NOMO-1 (cell line): ENCODE data around the gene F7.
A peak's percentile ranks its signal among the peaks of the same experiment; 100 is the strongest.

Experiments
- DNase-seq, 2 experiments: peaks; one replicate each; lab custom pipeline; 2025; ENCODE audit not compliant: unreplicated experiment in 2 of 2; lab: John Stamatoyannopoulos, UW

Gene F7

DNA sequence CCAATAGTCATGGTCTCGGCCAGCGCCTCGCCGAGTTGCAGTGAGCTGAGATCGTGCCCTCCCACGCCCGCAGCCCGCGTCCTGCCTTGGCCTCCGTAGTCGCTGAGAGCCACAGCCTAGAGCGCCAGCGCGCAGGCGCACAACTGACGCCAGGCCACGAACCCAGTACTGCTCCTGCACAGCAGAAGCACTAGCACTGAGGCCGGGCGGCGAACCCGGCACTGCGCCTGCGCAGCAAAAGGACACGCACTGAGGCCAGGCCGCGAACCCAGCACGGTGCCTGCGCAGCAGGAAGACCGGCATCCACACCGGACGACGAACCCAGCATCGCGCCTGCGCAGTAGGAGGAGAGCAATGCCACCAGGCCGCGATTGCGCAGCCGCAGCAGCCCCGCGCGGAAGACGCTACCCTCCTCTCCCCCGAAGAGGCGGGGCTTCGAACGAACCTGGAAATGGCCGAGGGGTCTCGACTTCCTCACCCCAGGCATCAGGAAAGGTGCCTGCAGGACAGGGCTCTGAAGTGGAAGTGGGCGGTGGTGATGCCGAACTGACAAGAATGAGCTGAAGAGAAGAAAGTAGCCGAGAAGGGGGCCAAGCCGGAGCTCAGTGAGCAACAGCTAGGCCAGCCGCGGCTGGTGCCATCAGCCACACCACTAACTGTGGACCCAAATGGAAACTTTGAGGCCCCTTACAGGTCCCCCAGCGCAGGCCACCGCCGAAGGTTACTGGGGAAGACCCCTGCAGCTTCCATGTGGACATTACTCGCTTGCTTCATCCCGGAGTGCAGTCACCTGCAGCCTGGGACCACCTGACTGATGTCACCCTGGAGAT lies 24.5 kb downstream of the F7 start:
- DNase-seq, result no peak

DNA sequence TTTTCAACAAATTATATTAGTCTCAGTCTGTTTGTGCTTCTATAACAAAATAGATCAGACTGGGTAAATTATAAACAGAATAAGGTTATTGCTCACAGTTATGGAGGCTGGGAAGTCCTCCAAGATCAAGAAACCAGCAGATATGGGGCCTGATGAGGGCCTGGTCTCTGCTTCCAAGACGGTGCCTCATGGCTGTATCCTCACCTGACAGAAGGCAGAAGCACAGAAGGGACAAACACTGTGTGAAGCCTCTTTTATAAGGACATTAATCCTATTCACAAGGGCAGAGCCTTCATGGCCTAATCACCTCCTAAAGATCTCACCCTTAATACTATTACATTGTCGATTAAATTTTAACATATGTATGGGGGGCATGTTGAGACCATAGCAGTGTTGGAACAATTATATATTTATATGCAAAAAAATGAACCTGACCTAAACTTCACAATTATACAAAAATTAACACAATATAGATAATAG lies 29.7 kb downstream of the F7 start:
- DNase-seq, result no peak

DNA sequence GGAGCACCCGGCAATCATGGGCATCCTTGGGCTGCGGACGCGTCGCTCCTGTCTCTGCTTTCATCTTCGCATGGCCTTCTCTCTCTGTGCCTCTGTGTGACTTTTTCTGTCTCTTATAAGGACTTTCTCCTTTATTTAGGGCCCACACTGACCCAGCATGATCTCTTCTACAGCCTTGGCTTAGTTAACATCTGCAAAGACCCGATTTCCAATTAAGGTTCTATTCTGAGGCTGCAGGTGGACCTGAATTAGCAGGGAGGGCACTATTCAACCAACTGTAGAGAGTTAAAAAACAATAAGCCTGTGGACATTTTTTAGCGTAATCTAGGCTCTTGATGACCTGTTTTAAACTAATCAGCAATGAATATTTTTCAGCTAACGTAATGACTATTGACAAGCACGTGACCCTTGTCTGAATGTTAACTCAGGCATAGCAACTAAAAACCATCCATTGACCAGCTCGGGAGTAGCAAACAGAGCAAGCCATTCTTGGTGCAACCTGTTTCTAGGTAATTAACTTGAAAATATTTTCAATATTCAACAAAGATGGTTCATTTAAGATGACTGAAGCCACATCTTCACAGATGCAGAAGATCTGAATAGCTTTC lies 32.2 kb downstream of the F7 start:
- no peak for DNase-seq

DNA sequence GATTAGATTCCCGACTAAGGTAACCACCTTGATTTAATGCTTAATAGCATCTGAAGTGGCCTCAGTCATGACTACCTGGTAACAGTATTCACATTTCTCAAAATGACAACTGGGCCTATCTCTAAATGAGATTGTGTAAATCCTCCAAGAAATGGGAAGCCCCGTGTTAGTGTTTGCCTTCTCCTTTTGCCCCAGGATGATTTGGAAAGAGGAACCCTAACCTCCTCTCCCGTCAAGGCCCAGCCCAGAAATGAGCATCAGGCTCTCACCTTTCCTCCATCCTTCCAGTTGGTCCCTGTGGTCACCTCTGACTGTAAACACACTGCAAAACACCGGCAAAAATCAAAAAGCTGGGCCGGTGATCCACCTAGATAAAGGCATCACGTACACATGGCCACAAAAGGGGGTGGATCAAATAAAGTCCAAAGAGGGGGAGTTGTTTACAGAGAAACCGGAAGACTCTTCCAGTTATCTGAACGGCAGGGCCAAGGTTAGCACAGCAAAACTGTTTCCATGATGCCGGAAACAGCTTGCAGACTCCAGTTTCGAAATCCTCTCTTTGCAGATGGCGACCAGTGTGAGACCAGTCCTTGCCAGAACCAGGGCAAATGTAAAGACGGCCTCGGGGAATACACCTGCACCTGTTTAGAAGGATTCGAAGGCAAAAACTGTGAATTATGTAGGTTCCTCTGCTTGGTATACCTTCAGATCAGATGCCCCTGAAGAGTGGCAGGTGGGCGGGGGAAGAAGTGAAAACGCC lies 33.4 kb downstream of the F7 start:
- peak in 1 of 2 experiments; percentile 46 for DNase-seq

DNA sequence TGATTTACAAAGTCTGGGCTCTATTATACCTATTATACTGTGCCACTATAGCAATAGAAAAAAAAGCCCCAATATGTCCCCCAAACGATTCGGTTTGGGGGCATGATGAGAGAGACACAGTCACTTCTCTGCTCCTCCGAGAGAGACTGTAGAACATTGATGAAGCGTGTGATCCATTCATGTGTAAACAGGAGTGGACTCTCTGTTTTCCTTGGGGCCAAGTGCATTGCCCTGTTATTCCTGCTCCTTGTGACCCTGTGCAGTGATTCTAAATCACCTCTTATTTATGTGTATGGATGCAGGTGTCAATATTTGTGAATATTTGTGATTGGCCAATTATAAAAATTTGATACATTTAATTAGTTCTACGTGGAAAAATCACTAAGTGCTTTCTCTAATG lies 34.0 kb downstream of the F7 start:
- DNase-seq, result no peak

DNA sequence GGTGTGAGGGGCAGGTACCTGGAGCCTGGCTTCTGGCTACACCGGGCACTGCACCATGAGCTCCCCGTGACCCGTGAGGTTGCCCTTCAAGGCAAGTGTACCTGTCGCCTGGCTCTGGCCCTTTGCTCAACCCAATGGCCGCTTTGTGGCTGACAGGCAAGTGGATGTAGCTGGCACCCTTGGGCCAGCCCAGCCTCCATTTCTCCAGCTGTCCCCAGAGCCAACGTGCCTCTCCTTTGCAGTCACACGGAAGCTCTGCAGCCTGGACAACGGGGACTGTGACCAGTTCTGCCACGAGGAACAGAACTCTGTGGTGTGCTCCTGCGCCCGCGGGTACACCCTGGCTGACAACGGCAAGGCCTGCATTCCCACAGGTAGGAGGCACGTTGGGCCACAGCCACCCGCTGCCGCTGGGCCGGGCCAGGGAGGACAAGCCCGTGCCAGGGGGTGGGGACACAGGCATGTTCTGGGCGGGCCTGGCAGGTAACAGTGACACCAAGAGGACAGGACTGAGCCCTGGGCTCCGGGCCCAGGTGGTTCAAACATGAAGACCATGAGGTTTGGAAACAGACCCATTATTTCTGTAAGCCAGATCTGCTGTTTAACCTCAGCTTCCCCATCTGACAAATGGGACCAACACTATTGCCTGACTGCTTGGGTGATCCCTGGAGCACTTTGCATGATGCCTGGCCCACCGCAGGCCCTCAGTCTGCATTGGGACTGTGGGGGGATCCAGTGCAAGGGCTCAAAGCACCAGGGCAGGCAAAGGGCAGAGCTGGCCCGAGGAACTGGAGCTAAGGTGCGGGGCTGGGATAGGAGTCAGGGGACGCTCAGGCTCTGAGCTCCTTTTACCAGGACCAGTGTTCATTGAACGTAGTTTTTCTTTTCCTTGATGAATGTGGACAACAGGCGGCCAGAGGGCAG lies 35.3 kb downstream of the F7 start:
- no peak for DNase-seq

DNA sequence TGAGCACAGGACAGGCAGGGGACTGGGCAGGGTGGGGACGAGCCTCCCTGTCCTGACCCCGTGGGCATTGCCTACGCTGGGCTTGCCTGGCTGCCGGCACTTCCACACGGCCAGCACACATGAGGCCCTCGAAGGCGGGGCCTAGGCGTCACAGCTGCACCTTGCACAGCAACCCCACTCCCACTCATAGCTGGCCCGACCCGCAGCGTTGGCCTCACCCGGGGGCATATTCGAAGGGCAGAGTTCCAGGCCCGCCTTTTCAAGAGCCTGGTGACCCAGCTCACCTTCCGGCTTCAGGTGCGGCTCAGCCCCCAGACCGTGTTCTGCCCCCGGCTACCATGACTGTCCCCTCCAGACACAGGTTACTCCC lies 36.0 kb downstream of the F7 start:
- no peak for DNase-seq

DNA sequence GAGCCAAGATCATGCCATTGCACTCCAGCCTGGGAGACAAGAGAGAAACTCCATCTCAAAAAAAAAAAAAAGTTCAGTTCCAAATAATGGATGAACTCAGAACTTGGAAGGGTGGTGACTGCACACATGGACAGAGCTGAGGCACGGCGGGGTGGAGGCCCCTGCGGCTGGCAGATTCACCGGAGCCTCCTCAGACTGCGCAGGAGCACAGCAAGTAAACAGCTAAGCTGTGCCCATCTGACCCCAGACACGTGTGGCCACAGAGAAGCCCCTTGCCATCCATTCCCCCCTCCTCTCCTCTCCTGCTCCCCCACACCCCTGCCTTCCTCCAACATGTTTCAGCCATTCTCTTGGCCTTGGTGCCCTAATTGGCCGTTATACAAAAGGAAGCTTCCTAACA lies 37.3 kb downstream of the F7 start:
- no peak for DNase-seq

DNA sequence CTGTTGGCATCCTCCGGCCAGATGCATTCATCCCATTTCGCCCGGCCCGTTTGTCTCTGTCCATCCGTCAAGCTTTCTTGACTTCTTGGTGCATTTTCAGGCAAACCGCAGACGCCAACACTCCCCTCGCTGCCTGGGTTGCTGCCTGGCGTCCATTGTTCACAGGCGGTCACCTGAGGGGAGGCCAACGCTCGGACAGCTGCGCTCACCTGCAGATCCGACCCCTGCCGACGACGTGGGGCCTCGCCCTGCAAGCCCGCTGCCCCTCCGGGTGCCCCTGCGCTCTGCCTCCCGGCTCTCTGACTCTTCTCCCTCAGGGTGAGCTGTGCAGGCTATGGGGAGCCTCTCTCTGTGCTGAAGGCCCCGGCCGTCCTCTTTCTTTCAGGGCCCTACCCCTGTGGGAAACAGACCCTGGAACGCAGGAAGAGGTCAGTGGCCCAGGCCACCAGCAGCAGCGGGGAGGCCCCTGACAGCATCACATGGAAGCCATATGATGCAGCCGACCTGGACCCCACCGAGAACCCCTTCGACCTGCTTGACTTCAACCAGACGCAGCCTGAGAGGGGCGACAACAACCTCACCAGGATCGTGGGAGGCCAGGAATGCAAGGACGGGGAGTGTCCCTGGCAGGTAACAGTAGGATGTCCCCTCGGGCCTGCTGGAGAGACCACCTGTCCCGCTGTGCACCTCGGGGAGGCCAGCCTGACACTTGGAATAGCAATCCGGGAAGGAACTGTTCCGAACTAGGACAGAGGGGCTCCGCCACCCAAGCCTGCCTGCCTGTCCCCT lies 38.1 kb downstream of the F7 start:
- DNase-seq, result no peak

DNA sequence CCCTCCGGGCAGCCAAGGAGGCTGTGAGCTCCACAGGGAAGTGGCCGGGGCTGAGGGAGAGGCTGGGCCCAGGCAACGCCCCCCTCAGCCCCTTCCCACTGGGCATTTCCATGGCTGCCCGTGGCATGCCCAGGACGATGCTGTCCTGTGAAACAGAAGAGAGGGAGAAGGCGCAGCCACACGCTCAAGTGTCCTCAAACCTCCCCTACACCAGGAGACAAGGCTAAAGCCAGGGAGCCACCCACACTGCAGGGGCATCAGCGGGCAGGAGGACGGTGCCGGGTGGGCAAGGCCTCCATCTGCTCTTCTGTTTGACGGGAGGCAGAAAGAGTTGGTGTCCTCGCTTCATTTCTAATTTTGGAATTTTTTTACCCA lies 38.7 kb downstream of the F7 start:
- DNase-seq, result no peak

DNA sequence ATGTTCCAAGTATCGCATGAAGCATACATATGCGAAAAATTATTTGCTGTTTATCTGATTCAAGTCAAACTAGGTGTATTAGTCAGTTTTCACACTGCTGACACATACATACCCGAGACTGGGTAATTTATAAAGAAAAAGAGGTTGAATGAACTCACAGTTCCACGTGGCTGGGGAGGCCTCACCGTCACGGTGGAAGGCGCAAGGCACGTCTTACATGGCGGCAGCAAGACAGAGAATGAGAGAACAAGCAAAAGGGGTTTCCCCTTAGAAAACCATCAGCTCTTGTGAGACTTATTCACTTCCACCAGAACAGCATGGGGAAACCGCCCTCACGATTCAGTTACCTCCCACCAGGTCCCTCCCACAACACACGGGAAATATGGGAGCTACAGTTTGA lies 39.9 kb downstream of the F7 start:
- DNase-seq, result no peak

DNA sequence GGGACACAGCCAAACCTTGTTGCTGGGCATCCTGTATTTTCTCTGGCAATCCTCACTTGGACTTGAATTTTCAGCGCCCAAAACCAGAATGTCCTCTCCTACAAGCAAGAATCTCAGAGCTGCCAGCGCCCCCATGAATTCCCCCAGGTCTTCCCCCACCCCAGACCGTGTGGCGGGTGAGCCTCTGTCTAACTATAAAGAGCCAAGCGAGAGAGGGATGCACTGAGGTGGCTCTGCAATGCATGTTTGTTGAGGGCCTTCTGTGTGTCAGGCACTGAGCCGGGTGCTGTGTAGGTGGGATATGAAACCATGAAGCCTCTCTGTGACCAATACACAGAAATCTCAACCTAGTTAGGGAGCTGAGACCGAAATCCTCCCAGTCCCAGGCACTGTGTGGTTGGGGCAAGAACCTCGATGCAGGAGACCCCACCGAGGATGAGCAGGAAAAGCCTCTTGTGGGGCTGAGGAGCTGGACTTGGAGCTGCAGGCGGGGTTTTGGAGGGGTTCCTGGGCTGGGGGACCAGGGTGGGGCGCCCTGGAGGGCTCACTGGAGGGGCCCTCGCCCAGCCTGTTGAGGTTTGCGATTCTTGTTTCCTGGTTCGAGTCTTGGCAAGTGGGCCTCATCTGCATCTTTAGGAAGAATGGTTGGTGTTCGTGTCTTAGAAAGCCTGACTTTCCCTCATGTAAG lies 40.5 kb downstream of the F7 start:
- no peak for DNase-seq

DNA sequence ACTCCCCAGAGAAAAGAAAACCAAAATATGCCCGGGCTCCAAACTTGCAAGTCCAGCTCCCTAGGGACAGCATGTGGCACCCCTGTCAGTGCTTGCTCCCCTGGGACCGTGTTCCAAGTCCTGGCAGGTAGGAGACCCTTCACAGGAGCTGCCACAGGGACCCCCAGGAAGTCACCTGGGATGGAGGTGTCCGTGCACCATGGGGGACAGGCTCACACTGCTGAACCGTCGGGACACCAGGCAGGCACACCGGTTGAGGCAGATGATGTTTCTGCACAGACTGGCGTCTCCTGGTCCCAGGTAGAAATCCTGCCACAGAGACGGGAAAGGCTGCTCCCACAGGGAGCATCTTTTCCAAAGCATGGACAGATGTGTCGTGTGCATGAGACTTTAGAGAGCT lies 41.2 kb downstream of the F7 start:
- no peak for DNase-seq

DNA sequence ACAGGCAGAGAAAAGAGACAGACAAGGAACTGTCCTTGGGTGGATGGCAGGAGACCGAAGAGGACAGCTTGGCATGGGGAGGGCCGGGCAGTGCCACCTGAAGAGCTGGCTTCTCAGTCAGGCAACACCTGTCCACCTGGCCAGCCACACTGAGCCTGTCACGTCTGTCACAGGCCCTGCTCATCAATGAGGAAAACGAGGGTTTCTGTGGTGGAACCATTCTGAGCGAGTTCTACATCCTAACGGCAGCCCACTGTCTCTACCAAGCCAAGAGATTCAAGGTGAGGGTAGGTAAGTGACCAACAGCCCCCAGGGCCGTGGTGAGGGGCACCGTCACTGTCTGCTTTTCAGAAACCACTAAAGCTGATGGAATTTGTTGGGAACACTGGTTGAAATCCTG lies 41.6 kb downstream of the F7 start:
- DNase-seq, result no peak

DNA sequence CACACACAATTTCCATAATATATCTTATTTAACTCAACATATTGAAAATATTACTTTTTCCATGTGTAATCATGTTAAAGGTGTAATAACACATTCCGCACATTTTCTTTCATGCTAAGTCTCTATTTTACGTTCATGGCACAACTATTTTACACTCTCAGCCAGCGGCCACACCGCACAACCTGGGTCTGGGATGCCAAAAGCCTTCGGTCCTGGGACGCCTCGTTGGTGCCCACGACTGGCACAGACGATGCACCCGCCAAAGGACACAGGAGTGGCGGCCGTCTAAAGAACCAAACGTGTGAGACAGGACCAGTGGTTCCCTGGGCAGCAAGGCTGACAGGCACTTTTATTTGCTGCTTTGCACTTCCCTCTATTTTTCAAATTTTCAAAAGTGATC lies 42.8 kb downstream of the F7 start:
- DNase-seq, result no peak

DNA sequence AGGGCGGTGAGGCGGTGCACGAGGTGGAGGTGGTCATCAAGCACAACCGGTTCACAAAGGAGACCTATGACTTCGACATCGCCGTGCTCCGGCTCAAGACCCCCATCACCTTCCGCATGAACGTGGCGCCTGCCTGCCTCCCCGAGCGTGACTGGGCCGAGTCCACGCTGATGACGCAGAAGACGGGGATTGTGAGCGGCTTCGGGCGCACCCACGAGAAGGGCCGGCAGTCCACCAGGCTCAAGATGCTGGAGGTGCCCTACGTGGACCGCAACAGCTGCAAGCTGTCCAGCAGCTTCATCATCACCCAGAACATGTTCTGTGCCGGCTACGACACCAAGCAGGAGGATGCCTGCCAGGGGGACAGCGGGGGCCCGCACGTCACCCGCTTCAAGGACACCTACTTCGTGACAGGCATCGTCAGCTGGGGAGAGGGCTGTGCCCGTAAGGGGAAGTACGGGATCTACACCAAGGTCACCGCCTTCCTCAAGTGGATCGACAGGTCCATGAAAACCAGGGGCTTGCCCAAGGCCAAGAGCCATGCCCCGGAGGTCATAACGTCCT lies 43.4 kb downstream of the F7 start:
- no peak for DNase-seq

DNA sequence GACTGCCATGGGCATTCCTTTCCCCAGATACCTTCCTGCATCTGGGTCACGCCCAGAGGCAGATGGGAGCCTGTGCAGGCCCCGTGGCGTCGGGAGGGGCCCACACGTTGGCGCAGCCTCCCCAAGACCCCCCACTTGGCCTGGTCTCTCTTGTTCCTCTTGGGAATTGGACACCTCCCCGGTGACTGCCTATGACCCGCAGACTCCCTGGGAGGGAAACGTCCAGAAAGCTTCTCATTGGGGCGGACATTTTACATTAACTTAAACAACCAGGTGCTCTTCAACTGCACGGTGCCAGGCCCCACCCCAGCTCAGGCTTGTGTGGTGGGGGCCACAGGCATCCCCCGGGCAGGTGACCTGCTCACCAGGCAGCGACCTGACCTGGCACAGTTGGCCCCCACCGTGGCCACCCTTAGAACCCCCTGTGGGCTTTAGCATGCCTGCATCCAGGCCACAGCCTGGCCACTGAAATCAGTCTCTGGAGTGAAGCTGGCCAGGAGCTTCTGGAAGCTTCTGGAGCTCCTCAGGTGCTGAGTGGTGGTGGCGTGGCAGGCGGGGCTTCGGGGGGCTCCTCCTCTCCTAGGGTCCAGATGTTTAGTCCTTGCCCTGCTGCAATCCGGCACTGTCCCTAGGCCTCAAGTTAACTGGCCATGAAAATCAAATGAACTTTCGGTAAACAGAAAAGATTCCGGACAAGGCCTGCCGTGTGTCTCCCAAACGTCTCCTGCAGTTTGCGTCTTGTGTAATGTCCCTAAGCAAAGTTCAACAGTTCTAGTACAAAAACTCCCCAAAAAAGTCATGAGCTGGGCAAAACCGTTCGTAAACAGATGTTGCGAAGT lies 44.3 kb downstream of the F7 start:
- DNase-seq, result no peak
